Fibroblast of the aortic adventitia (primary cell): Measurements from ENCODE around the gene TMCC1. TPM values are rescaled to one million over a fixed set of nuclear protein-coding genes. Genes with fewer than 3 reads are reported as not detected.

Source experiments
- DNase-seq: peaks from one replicate; pipeline ENCODE4 v3.0.0-alpha.2; 2010; ENCODE audit warnings: low read depth
- H3K4me3 ChIP-seq: 2 replicates; pipeline ENCODE4 v1.5.1; 2011; ENCODE audit warnings: low read depth, mild to moderate bottlenecking, control low read depth, low read length, moderate library complexity
- total RNA-seq: library from RNA; depleted of rRNA; stranded (reverse); fragments of >200 nt; gene quantifications from 2 replicates; pipeline ENCODE4 v1.2.3, GENCODE V29; 2012; ENCODE audit warnings: low replicate concordance
- TF ChIP-seq, protein P1 (sequence below): IDR thresholded peaks from 2 replicates; pipeline ENCODE4 v1.5.1; 2011; ENCODE audit warnings: mild to moderate bottlenecking, low read length, control low read depth, inconsistent platforms; ENCODE audit not compliant: insufficient read depth

TMCC1 gene
- total RNA-seq, 1 donor: 16.9 TPM

DNA sequence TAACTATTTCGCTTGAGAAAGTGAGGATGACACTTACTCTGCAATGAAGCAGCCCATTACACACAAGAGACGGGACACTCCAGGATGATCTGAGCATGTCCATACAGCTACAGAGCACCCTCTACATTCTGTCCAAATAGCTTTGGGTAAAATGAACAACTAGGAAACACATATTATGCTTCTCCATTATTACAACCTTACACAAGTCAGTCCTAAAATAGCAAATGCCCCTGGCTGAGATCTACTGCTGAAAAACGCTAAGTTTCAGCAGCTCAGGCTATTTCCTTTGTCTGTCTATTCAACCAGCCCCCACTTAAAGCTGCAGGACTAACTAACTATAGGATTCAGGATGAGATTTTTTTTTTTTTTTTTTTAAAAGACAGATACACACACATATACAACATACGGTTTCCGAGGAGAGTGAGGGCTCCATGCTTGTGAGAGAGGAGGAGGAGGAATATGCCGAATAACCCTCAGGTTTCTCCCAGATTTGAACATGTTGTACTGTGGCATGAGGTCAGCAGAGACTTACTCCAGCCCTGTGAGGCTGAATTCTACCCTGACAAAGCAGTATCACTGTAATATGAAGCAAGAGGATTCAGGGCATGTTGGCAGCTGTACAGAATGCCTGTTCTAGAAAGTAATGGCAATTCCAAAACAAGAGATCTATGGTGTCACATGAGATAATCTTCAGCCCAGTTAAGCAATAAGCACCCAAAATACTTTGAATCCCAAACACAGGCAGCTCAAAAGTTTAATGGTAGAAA is 169.8 kb downstream of the TMCC1 start:
- TF ChIP-seq, protein P1, sequence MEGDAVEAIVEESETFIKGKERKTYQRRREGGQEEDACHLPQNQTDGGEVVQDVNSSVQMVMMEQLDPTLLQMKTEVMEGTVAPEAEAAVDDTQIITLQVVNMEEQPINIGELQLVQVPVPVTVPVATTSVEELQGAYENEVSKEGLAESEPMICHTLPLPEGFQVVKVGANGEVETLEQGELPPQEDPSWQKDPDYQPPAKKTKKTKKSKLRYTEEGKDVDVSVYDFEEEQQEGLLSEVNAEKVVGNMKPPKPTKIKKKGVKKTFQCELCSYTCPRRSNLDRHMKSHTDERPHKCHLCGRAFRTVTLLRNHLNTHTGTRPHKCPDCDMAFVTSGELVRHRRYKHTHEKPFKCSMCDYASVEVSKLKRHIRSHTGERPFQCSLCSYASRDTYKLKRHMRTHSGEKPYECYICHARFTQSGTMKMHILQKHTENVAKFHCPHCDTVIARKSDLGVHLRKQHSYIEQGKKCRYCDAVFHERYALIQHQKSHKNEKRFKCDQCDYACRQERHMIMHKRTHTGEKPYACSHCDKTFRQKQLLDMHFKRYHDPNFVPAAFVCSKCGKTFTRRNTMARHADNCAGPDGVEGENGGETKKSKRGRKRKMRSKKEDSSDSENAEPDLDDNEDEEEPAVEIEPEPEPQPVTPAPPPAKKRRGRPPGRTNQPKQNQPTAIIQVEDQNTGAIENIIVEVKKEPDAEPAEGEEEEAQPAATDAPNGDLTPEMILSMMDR: no peak
- H3K4me3 ChIP-seq: peak overlapping the region; percentile 18
- DNase-seq: peak; percentile 95

DNA sequence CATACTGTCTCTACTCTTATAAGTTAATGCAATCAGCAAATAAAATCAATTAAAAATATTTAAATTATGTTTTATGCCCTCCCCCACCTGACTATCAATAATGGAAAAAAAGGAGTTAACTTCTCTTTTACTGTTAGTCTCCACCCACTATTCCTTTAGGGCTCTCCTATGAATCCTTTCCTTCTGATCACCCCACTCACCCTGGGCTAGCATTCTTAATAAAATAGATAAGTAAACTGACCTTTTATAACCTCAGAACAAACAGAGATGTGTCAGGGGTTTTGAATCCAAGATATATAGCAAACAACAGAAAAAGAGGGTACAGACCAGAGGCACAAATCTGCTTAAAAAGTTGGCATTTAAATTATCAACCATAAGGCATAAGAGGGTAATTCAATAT is 171.0 kb downstream of the TMCC1 start:
- TF ChIP-seq, protein P1: no peak
- H3K4me3 ChIP-seq: no peak overlapping the region
- DNase-seq: no peak

DNA sequence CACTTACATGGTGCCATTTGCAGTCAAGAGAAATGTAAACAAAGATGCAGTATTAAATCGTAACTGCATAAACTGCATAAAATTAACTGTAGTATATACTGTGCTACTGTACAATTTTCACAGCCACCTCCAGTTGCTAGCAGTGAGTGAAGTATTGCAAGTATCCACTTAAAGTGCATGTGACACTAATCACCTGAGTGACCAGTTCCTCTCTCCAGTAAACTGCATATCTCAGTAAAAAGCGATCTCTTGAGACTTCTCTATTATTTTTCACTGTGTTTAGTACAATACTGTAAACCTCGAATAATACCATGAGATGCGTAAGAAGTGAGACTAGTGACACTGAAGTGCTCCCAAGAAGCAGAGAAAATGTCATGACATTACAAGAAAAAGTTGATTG is 175.3 kb downstream of the TMCC1 start:
- no peak for DNase-seq
- TF ChIP-seq, protein P1: no peak

DNA sequence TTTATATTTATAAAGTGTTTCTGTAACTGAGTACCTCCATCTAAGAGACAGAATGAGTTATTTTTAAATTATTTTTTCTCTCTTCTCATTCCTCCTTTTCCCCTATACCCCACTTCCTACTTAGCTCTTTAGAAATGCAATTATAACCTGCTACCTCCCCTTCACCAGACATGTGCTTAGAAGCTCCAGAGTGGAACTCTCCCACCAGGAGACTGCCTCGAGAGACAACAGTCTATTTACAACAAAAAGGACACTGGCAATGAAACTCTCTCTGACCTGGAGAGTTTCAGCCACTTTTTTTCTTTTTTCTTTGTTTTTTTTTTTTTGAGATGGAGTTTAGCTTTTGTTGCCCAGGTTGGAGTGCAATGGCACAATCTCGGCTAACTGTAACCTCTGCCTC is 177.7 kb downstream of the TMCC1 start:
- H3K4me3 ChIP-seq: no peak overlapping the region
- TF ChIP-seq, protein P1: no peak
- DNase-seq: no peak

More for the DNA sequence above, 175.3 kb downstream of the TMCC1 start:
- no peak overlapping the region for H3K4me3 ChIP-seq

DNA sequence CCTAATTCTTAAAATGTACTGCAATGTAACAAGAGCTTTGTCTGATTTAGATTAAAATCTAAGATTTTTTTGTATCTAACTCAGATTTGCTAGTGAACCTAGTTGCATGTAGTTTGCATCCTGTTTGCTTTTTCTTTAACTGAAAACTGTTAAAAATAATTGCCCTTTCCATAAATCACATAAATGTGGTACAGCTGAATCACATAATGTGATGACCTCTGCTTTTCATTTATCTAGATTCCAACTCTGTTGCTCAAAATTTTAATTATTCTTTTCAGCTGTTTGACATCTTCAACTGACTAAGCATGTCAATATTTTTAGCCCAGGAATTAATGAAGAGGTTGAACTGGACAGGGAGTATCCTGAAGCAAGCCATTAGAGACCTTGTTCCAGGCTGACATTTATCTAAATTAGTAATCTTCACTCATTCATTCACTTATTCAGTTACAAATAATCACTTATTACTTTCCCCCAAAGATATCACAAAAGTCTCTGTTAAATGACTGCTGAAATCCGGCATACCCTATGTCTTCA is 185.1 kb downstream of the TMCC1 start:
- H3K4me3 ChIP-seq: no peak overlapping the region
- no peak for DNase-seq
- TF ChIP-seq, protein P1: no peak

DNA sequence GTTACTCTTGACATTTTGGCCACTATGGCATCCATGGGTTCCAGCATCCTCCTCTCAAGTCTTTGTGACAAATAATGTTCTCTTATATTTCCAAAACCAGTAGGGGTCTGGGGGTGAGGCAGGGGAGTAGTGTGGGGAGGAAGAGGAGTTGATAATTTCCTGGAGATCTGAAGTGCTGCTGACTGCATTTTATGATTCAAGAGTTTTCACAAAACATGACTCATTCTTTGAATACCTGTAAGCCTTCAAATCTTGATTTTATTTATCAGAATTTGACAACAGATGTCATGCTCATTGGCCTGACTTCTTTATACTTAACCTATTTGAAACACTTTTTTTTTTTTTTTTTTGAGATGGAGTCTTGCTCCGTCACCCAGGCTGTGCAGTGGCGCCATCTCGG is 188.2 kb downstream of the TMCC1 start:
- no peak overlapping the region for H3K4me3 ChIP-seq
- TF ChIP-seq, protein P1: no peak
- no peak for DNase-seq

DNA sequence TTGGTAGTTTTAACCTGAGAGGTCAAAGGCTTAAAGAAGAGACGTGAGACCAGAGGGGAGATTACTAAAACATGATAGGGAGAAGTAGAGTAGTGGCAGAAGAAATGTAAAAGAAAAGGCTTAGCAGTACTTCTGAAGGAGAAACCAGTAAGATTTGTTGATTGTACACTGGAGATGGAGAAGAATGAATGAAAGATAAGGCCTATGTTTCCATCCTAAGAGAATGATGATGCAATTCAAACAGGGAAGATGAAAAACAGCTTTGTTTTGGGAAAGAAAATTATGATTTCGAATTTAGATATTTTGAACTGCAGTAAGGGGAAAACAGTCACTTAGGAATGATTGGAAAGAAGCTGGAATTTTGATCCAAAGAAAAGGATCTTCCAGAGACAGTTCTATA is 189.6 kb downstream of the TMCC1 start:
- DNase-seq: peak; percentile 67
- no peak overlapping the region for H3K4me3 ChIP-seq
- TF ChIP-seq, protein P1: no peak
